Putamen (tissue), 1 donor: ENCODE measurements around the gene MADCAM1.

Experiments
- DNase-seq: peaks from one replicate; pipeline ENCODE4 v3.0.0-alpha.2; 2016; ENCODE audit warnings: low spot score

The MADCAM1 gene

GRCh38 chr19:488505-489417, 7.5 kb upstream of the MADCAM1 start:
- DNase-seq: peak; percentile 94

GRCh38 chr19:489418-490196, 6.7 kb upstream of the MADCAM1 start:
- DNase-seq: peak; percentile 43

- no peak for DNase-seq
These were observed 5.0 kb upstream of the MADCAM1 start for GRCh38 chr19:491146-491741.

DNA sequence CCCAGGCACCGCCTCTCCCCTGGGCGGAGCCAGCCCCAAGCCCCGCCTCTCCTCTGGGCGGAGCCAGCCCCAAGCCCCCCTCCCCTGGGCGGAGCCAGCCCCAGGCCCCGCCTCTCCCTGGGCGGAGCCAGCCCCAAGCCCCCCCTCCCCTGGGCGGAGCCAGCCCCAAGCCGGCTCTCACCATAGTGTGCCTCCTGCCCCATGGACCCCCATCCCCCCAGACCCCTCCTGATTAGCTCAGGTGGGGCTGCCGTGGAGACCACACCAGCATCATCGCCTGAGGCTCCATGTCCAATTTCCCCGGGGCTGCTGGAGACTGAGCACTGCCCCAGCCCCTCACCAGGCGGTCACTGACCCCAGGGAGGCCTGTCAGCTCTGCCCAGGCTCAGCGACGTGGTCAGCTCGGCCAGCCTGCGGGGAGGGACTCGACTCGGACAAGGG, 4.2 kb upstream of the MADCAM1 start:
- DNase-seq: no peak

GRCh38 chr19:493391-494170, 2.7 kb upstream of the MADCAM1 start:
- no peak for DNase-seq

GRCh38 chr19:494171-495080, 1.9 kb upstream of the MADCAM1 start:
- no peak for DNase-seq

DNA sequence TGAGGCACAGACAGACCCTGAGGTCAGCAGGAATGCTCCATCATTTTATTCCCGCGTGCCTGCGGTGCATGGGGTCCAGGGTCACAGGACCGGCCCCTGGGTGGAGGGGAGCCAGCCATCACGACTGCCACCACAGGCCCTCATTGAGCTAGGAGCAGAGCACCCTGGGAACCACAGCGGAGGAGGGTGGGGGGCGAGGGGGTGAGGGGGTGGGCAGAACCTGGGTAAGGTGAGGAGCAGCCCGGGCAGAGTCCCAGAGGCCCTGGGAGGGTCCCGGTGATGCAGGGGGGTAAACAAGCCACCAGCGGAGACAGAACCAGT, 1.2 kb upstream of the MADCAM1 start:
- no peak for DNase-seq

GRCh38 chr19:495402-496111, 729 bp upstream of the MADCAM1 start:
- DNase-seq: no peak

- DNase-seq: no peak
These were observed 700 bp downstream of the MADCAM1 start for GRCh38 chr19:496986-497385.

DNA sequence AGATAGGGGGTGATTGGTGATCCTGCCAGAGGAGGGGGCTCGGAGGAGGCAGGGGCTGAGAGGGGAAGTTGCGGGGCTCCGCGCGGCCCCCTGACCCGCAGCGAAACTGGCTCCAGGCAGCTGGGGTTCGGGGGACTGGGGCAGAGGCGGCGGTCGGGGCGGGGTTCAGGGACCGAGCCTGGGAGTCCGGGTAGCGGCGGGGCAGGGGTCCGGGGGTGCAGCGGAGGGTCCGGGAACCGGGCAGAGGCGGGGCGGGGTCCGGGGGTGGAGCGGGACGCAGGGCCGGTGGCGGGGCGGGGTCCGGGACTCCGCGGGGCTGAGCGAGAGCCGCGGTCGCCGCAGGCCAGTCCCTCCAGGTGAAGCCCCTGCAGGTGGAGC, 1.2 kb downstream of the MADCAM1 start:
- no peak for DNase-seq

GRCh38 chr19:497869-498510, 1.7 kb downstream of the MADCAM1 start:
- no peak for DNase-seq

DNA sequence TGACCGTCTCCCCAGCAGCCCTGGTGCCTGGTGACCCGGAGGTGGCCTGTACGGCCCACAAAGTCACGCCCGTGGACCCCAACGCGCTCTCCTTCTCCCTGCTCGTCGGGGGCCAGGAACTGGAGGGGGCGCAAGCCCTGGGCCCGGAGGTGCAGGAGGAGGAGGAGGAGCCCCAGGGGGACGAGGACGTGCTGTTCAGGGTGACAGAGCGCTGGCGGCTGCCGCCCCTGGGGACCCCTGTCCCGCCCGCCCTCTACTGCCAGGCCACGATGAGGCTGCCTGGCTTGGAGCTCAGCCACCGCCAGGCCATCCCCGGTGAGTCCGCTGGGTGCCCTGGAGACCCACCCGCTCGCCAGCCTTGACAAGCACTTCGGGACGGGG, 2.2 kb downstream of the MADCAM1 start:
- DNase-seq: no peak

- DNase-seq: no peak
These were observed 2.8 kb downstream of the MADCAM1 start for GRCh38 chr19:498977-499623.

GRCh38 chr19:501646-502045, 5.4 kb downstream of the MADCAM1 start:
- DNase-seq: no peak

GRCh38 chr19:504616-505015, 8.3 kb downstream of the MADCAM1 start:
- DNase-seq: no peak

- DNase-seq: peak; percentile 100
These were observed 10.4 kb downstream of the MADCAM1 start for GRCh38 chr19:506404-507285.

- peak; percentile 84 for DNase-seq
These were observed 11.3 kb downstream of the MADCAM1 start, which contains the start of gene TPGS1 for GRCh38 chr19:507286-508203. Gene TPGS1 (plus strand): TSS chr19:507497. CDS start chr19:507507, 10 bp downstream.
